Uterus (tissue), 2 donors: Measurements from ENCODE around the gene KRT85.

Experiments
- CTCF ChIP-seq, 4 experiments: fragments of 200-600 bp in 2 of 4; fragments of 450-650 bp in 2 of 4; sonication (generic) in 2 of 4; IDR thresholded peaks; one replicate each; pipeline ENCODE4 v1.5.1; 2016 to 2019; ENCODE audit warnings: antibody characterized with exemption in 4 of 4, mild to moderate bottlenecking in 2 of 4, moderate library complexity in 1 of 4
- POLR2A ChIP-seq, 2 donors: fragments of 450-650 bp; IDR thresholded peaks; one replicate each; pipeline ENCODE4 v1.6.1; 2016; ENCODE audit warnings: antibody characterized with exemption in 2 of 2, mild to moderate bottlenecking in 1 of 2, moderate library complexity in 1 of 2

GRCh38 chr12:52377266-52377665 lies 10.0 kb upstream of the KRT85 start:
- TF ChIP-seq CTCF (IDR thresholded peaks at IDR 0.05) (no peak), POLR2A (IDR thresholded peaks at IDR 0.05) (no peak)
